H1 (cell line): ENCODE results near the gene CCDC60.

Experiments
- BACH1 ChIP-seq: IDR thresholded peaks from 2 replicates; pipeline ENCODE4 v1.6.1; 2012; ENCODE audit warnings: low read length, improper control_type of control experiment
- CREB1 ChIP-seq: IDR thresholded peaks from 2 replicates; pipeline ENCODE4 v1.6.1; 2012; ENCODE audit warnings: inconsistent platforms
- EGR1 ChIP-seq: IDR thresholded peaks from 2 replicates; pipeline ENCODE4 v1.6.1; 2011; ENCODE audit warnings: low read depth, low read length, borderline replicate concordance
- EZH2 ChIP-seq: fragments of 200-600 bp; sonication (generic); IDR thresholded peaks from 2 replicates; pipeline ENCODE4 v1.7.1; 2012; ENCODE audit warnings: low read depth, mild to moderate bottlenecking, moderate library complexity, low read length, inconsistent platforms; ENCODE audit not compliant: severe bottlenecking
- HDAC6 ChIP-seq: IDR thresholded peaks from one replicate; pipeline ENCODE4 v1.7.1; 2012; ENCODE audit warnings: low read depth, mild to moderate bottlenecking, inconsistent platforms, low read length, moderate library complexity
- KDM1A ChIP-seq: fragments of 200-600, 300-600 bp; sonication (generic); IDR thresholded peaks from 2 replicates; pipeline ENCODE4 v1.7.1; 2016; ENCODE audit warnings: mild to moderate bottlenecking, low read length, borderline replicate concordance
- YY1 ChIP-seq: IDR thresholded peaks from 2 replicates; pipeline ENCODE4 v1.6.1; 2011; ENCODE audit warnings: low read depth, mild to moderate bottlenecking, low read length
- TF ChIP-seq, protein P1 (sequence below), 3 experiments: IDR thresholded peaks; 1 replicate in 2 of 3; 2 replicates in 1 of 3; pipeline versions ENCODE4 v1.5.1 to v1.6.1; 2011; ENCODE audit warnings: low read length in 3 of 3, mild to moderate bottlenecking in 3 of 3, inconsistent platforms in 2 of 3, low read depth in 1 of 3, moderate library complexity in 1 of 3; ENCODE audit not compliant: insufficient read depth in 1 of 3; ENCODE audit errors: control extremely low read depth in 1 of 3

DNA sequence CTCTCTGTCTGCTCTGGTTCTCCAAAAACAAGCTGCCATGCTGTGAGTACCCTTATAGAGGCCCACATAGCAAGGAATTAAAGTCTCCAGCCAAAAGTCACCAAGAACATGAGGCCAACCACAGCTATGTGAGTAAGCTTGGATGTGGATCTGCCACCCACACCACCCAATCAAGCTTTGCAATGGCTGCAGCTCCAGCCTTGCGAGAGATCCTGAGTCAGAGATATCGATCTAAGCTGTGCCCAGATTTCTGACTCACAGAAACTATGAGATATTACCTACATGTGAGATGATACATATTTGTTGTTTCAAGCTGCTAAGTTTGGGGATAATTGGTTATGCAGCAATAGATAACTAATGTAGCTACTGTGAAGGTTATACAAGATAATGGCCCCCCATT is 243.6 kb downstream of the CCDC60 start:
- TF ChIP-seq HDAC6 (no peak), BACH1 (no peak), YY1 (no peak), KDM1A (no peak), EZH2 (no peak), CREB1 (no peak), EGR1 (no peak)
- TF ChIP-seq, protein P1, sequence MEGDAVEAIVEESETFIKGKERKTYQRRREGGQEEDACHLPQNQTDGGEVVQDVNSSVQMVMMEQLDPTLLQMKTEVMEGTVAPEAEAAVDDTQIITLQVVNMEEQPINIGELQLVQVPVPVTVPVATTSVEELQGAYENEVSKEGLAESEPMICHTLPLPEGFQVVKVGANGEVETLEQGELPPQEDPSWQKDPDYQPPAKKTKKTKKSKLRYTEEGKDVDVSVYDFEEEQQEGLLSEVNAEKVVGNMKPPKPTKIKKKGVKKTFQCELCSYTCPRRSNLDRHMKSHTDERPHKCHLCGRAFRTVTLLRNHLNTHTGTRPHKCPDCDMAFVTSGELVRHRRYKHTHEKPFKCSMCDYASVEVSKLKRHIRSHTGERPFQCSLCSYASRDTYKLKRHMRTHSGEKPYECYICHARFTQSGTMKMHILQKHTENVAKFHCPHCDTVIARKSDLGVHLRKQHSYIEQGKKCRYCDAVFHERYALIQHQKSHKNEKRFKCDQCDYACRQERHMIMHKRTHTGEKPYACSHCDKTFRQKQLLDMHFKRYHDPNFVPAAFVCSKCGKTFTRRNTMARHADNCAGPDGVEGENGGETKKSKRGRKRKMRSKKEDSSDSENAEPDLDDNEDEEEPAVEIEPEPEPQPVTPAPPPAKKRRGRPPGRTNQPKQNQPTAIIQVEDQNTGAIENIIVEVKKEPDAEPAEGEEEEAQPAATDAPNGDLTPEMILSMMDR (IDR thresholded peaks at IDR 0.05; ENCODE audit: control extremely low read depth in 1 of 3, insufficient read depth in 1 of 3, low read depth in 1 of 3, low read length in 3 of 3): no peak
